Naive thymus-derived CD4-positive, alpha-beta T cell (primary cell): ENCODE measurements around the gene TERF2IP. TPM values are rescaled to one million over a fixed set of nuclear protein-coding genes. Genes with fewer than 3 reads are reported as not detected.

ENCODE experiments used
- ATAC-seq: fragments of 150-1000 bp; cut with Tn5 transposase; 2 replicates; pipeline ENCODE4 v1.10.0; 2021; ENCODE audit warnings: mild to moderate bottlenecking, moderate library complexity
- CTCF ChIA-PET: fragments of 350-600 bp; sonication (Branson Sonifier 250); formaldehyde crosslinking; loops from one replicate; lab custom pipeline; 2021; ENCODE audit warnings: antibody characterized with exemption; lab: Charles Lee
- POLR2A ChIA-PET: fragments of 350-600 bp; sonication (Branson Sonifier 250); formaldehyde crosslinking; loops from one replicate; lab custom pipeline; 2021; ENCODE audit warnings: antibody characterized with exemption, inconsistent platforms; lab: Charles Lee
- DNase-seq, 9 donors: peaks; one replicate each; pipeline versions ENCODE4 v3.0.0 to v3.0.0-alpha.2; 2020 to 2022; ENCODE audit warnings: mixed read lengths in 1 of 9
- H3K27ac ChIP-seq: one replicate; pipeline ENCODE4 v1.7.0; 2013; ENCODE audit warnings: mild to moderate bottlenecking, low read depth, low read length, moderate library complexity
- H3K27me3 ChIP-seq, 2 donors: one replicate each; pipeline ENCODE4 v1.7.0; 2013; ENCODE audit warnings: low read length in 2 of 2, mild to moderate bottlenecking in 2 of 2, moderate library complexity in 2 of 2; ENCODE audit not compliant: control insufficient read depth in 2 of 2, insufficient read depth in 2 of 2
- H3K36me3 ChIP-seq, 3 experiments: 1 replicate in 2 of 3; 2 replicates in 1 of 3; pipeline ENCODE4 v1.7.0; 2013; ENCODE audit warnings: low read length in 3 of 3, mild to moderate bottlenecking in 3 of 3, moderate library complexity in 1 of 3; ENCODE audit not compliant: insufficient read depth in 3 of 3, control insufficient read depth in 2 of 3
- H3K4me1 ChIP-seq, 2 donors: one replicate each; pipeline ENCODE4 v1.7.0; 2013; ENCODE audit warnings: low read length in 2 of 2, mild to moderate bottlenecking in 2 of 2, moderate library complexity in 1 of 2; ENCODE audit not compliant: control insufficient read depth in 2 of 2, insufficient read depth in 2 of 2
- H3K4me3 ChIP-seq: 2 replicates; pipeline ENCODE4 v1.7.0; 2013; ENCODE audit warnings: mild to moderate bottlenecking, low read length
- H3K9me3 ChIP-seq, 3 experiments: 1 replicate in 2 of 3; 2 replicates in 1 of 3; pipeline ENCODE4 v1.7.0; 2013; ENCODE audit warnings: low read length in 3 of 3; ENCODE audit not compliant: control insufficient read depth in 2 of 3
- H3K27ac Mint-ChIP-seq, 9 donors: one replicate each; pipeline ENCODE4 v1.8.0; 2020 to 2022; ENCODE audit warnings: mixed read lengths in 9 of 9, mild to moderate bottlenecking in 8 of 9, moderate library complexity in 5 of 9, inconsistent platforms in 2 of 9
- H3K27me3 Mint-ChIP-seq, 5 donors: one replicate each; pipeline ENCODE4 v1.8.0; 2021 to 2022; ENCODE audit warnings: mixed read lengths in 5 of 5, mild to moderate bottlenecking in 1 of 5
- H3K36me3 Mint-ChIP-seq, 5 donors: one replicate each; pipeline ENCODE4 v1.8.0; 2020 to 2022; ENCODE audit warnings: mixed read lengths in 5 of 5, mild to moderate bottlenecking in 3 of 5, inconsistent platforms in 1 of 5
- H3K4me1 Mint-ChIP-seq, 7 donors: one replicate each; pipeline ENCODE4 v1.8.0; 2020 to 2022; ENCODE audit warnings: mixed read lengths in 7 of 7, mild to moderate bottlenecking in 3 of 7, inconsistent platforms in 1 of 7
- H3K4me3 Mint-ChIP-seq, 10 donors: one replicate each; pipeline ENCODE4 v1.8.0; 2020 to 2022; ENCODE audit warnings: mild to moderate bottlenecking in 10 of 10, mixed read lengths in 10 of 10, moderate library complexity in 6 of 10, inconsistent platforms in 2 of 10
- H3K9me3 Mint-ChIP-seq, 11 donors: one replicate each; pipeline ENCODE4 v1.8.0; 2020 to 2022; ENCODE audit warnings: mixed read lengths in 11 of 11, mild to moderate bottlenecking in 4 of 11, inconsistent platforms in 1 of 11, moderate library complexity in 1 of 11
- intact Hi-C, 2 donors: fragments of 100-400 bp; cut with micrococcal nuclease; formaldehyde crosslinking; loops; one replicate each; pipeline ENCODE4 v1.15.1; 2023
- polyA plus RNA-seq, 2 donors: library from polyadenylated mRNA; unstranded; fragments of 300-500 nt; fragmentation: Illumina TruSeq; gene quantifications; one replicate each; pipeline ENCODE4 v1.2.3, GENCODE V29; 2021
- total RNA-seq, 6 experiments: library from RNA in 5 of 6; stranded (reverse) in 5 of 6; gene quantifications; 1 replicate in 5 of 6; 2 replicates in 1 of 6; pipeline ENCODE4 v1.2.3 and lab custom pipeline; 2021 to 2026

TERF2IP gene
- total and polyA plus RNA-seq, 7 experiments from 2014 or later: 70.8 to 168 (median 90.2) TPM

DNA sequence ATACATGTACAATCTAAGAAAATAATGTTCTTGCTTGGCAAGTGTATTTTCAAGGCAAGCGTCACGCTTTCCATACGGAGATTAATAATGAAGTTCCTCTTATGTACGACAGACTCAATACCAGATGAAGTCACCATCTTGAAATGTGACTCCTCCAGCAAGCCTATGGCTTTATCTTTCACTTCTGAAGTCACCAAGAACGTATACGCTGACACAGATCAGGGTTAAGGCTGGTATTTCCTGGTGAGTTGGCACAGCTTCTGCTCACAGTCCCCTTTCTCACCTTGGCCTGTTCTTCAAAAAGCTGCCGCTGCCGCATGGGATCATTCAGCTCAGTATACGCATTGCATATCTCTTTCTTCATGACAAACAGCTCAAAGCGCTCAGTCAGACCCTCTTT lies 18.4 kb upstream of the TERF2IP start:
- Mint-ChIP-seq H3K9me3 (no peaks in the 10 kb centered on the region), H3K36me3 (peaks cover 17 to 68% (median 52%) of the 10 kb centered on the region in 5 donors), H3K27ac (peak overlapping the region; percentile 6 to 87 (median 76)), H3K4me3 (peak overlapping the region in 4 of 10 donors; percentile 11 to 55 (median 36)), H3K4me1 (peaks cover 23 to 49% (median 41%) of the 10 kb centered on the region in 7 donors), H3K27me3 (no peaks in the 10 kb centered on the region)
- Histone ChIP-seq H3K36me3 (peaks cover 23 to 63% (median 42%) of the 10 kb centered on the region in 3 experiments), H3K27me3 (no peaks in the 10 kb centered on the region), H3K9me3 (no peaks in the 10 kb centered on the region), H3K4me3 (no peak overlapping the region), H3K4me1 (peaks cover 20 to 21% of the 10 kb centered on the region in 2 donors), H3K27ac (no peak overlapping the region)
- CTCF ChIA-PET: no interaction called here
- POLR2A ChIA-PET: interaction anchor here (8.2 kb wide), 1 partner anchor 19 kb away, joined by 63 read pairs; the partner anchor contains the start of genes KARS1 and TERF2IP
- DNase-seq: no peak
- intact Hi-C loops: loop anchor here in 1 of 2 donors (10.0 kb wide), 3 partner anchors 484 to 964 kb away; partner anchors contain the start of genes RFWD3, WDR59 and ZFP1
- ATAC-seq: no peak

DNA sequence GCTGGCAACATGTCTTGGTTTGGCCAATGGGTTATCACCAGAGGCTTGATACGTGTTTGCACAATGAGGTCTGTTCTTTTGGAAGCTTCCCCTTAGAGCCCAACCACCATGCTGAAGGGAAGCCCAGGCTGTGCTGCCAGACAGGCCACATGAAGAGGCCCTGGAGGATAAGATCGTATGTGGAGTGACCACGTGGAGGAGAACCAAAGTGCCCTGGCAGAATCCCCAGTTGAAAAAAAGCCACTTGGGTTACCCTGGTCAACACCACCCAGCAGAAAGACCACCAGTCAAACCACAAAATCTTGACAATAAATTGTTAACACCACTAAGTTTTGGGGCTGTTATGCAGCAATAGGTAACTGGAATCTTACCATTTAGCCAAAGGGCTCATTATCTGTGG lies 17.5 kb upstream of the TERF2IP start:
- no peak overlapping the region for H3K4me3 ChIP-seq
- H3K4me1 ChIP-seq: peaks cover 20 to 21% of the 10 kb centered on the region in 2 donors
- no peak for ATAC-seq
- peaks cover 25 to 72% (median 48%) of the 10 kb centered on the region in 3 experiments for H3K36me3 ChIP-seq
- intact Hi-C loops: no loop called here
- no peaks in the 10 kb centered on the region for H3K9me3 ChIP-seq
- peak overlapping the region in 2 of 9 donors; percentile 14 to 57 for H3K27ac Mint-ChIP-seq
- peaks cover 23 to 40% (median 34%) of the 10 kb centered on the region in 7 donors for H3K4me1 Mint-ChIP-seq
- no peaks in the 10 kb centered on the region for H3K27me3 Mint-ChIP-seq
- H3K27me3 ChIP-seq: no peaks in the 10 kb centered on the region
- peaks cover 19 to 71% (median 55%) of the 10 kb centered on the region in 5 donors for H3K36me3 Mint-ChIP-seq
- POLR2A ChIA-PET: interaction anchor here (2.0 to 8.2 kb wide), 2 partner anchors 12 to 18 kb away, joined by 5 to 63 read pairs; partner anchors contain the start of genes KARS1 and TERF2IP
- H3K4me3 Mint-ChIP-seq: no peak overlapping the region
- DNase-seq: no peak
- H3K27ac ChIP-seq: no peak overlapping the region
- no peaks in the 10 kb centered on the region for H3K9me3 Mint-ChIP-seq
- CTCF ChIA-PET: interaction anchor here (0.7 kb wide), 1 partner anchor 164 kb away, joined by 3 read pairs; no protein-coding TSS in a partner anchor

DNA sequence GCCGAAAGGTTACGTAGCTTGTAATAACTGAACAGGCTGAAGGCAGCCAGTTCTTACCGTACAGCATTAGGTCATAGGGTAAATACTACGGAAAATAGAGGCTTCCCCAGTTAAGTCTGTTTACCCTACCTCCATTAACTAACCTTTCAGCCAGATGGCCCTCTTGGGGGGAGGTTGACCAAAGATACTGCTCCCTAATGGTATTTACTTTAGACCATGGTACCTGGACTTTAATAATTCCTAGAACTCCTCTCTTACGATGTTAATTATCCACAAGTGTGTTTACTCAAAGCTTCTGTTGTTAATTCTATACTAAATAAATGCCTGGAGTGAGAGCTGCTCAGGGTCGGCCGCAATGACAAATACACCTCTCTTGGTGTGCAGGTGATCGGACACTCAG lies 14.7 kb upstream of the TERF2IP start:
- H3K9me3 Mint-ChIP-seq: no peaks in the 10 kb centered on the region
- intact Hi-C loops: no loop called here
- Histone ChIP-seq H3K27me3 (no peaks in the 10 kb centered on the region), H3K9me3 (no peaks in the 10 kb centered on the region), H3K27ac (no peak overlapping the region), H3K4me3 (no peak overlapping the region), H3K4me1 (peaks cover 11% of the 10 kb centered on the region in 2 donors), H3K36me3 (peaks cover 44 to 94% (median 66%) of the 10 kb centered on the region in 3 experiments)
- H3K4me3 Mint-ChIP-seq: no peak overlapping the region
- H3K27ac Mint-ChIP-seq: no peak overlapping the region
- CTCF ChIA-PET: no interaction called here
- peaks cover 15 to 24% (median 18%) of the 10 kb centered on the region in 7 donors for H3K4me1 Mint-ChIP-seq
- POLR2A ChIA-PET: interaction anchor here (1.1 to 8.2 kb wide), 3 partner anchors 12 to 19 kb away, joined by 3 to 63 read pairs (median 3); partner anchors contain the start of genes KARS1 and TERF2IP
- peaks cover 19 to 73% (median 47%) of the 10 kb centered on the region in 5 donors for H3K36me3 Mint-ChIP-seq
- no peaks in the 10 kb centered on the region for H3K27me3 Mint-ChIP-seq
- ATAC-seq: no peak
- no peak for DNase-seq

DNA sequence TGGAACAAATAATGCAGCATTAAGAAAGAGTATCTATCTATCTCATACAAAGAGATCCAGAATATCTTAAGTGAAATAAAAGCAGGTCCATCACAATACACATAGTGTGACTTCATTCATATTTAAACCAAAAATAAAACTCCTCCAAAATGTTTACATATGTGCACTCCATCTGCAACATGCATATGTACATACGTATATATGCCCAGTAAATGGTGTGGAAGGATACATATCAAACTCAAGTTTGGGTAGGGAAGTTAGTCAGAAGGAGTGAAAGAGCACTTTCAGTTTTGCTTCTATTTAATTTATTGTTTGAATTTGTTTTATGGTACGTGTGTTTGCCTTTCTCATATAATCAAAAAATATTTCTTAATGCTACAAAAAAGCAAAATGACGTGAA lies 12.5 kb upstream of the TERF2IP start:
- H3K4me3 Mint-ChIP-seq: no peak overlapping the region
- Histone ChIP-seq H3K36me3 (peaks cover 41 to 91% (median 64%) of the 10 kb centered on the region in 3 experiments), H3K27ac (no peak overlapping the region), H3K4me1 (no peaks in the 10 kb centered on the region), H3K27me3 (no peaks in the 10 kb centered on the region), H3K9me3 (no peaks in the 10 kb centered on the region), H3K4me3 (no peak overlapping the region)
- H3K4me1 Mint-ChIP-seq: peaks cover 8 to 16% (median 13%) of the 10 kb centered on the region in 7 donors
- no peak for DNase-seq
- no peaks in the 10 kb centered on the region for H3K9me3 Mint-ChIP-seq
- intact Hi-C loops: no loop called here
- CTCF ChIA-PET: no interaction called here
- no peaks in the 10 kb centered on the region for H3K27me3 Mint-ChIP-seq
- peaks cover 15 to 65% (median 42%) of the 10 kb centered on the region in 5 donors for H3K36me3 Mint-ChIP-seq
- no peak for ATAC-seq
- peak overlapping the region in 2 of 9 donors; percentile 19 to 21 for H3K27ac Mint-ChIP-seq
- POLR2A ChIA-PET: interaction anchor here (0.9 to 2.1 kb wide), 2 partner anchors 10 to 13 kb away, joined by 3 to 16 read pairs; partner anchors contain the start of genes KARS1 and TERF2IP

DNA sequence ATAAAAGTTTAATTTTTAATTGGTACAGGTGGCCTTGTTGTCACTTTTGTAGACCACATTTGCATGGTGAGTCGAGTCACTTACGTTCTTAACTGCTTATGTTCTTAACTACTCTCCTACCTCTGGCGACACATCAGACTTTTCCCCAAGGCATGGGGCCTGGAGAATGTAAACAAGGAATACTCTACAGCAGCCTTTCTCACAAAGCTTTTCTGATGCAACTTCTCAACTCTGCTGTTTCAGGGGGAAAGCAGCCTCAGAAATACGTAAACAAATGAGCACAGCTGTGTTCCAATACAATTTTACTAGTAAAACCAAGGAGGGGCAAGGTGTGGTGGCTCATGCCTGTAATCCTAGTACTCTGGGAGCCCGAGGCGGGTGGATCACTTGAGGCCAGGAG lies 7.0 kb upstream of the TERF2IP start:
- H3K4me1 ChIP-seq: peaks cover 14 to 24% of the 10 kb centered on the region in 2 donors
- no peak overlapping the region for H3K27ac ChIP-seq
- ChIA-PET POLR2A (no interaction called here), CTCF (no interaction called here)
- ATAC-seq: no peak
- no peak for DNase-seq
- H3K27me3 ChIP-seq: no peaks in the 10 kb centered on the region
- no peaks in the 10 kb centered on the region for H3K9me3 ChIP-seq
- intact Hi-C loops: loop anchor here (10.0 kb wide), 1 partner anchor 1276 kb away; no protein-coding TSS in a partner anchor
- H3K4me3 Mint-ChIP-seq: no peak overlapping the region
- no peak overlapping the region for H3K4me3 ChIP-seq
- no peaks in the 10 kb centered on the region for H3K27me3 Mint-ChIP-seq
- H3K36me3 Mint-ChIP-seq: peaks cover 8 to 50% (median 37%) of the 10 kb centered on the region in 5 donors
- H3K36me3 ChIP-seq: peaks cover 32 to 81% (median 46%) of the 10 kb centered on the region in 3 experiments
- peak overlapping the region in 2 of 9 donors; percentile 38 to 59 for H3K27ac Mint-ChIP-seq
- peaks cover 20 to 56% (median 51%) of the 10 kb centered on the region in 7 donors for H3K4me1 Mint-ChIP-seq
- peaks cover 0 to 2% (median 0%) of the 10 kb centered on the region in 11 donors for H3K9me3 Mint-ChIP-seq

DNA sequence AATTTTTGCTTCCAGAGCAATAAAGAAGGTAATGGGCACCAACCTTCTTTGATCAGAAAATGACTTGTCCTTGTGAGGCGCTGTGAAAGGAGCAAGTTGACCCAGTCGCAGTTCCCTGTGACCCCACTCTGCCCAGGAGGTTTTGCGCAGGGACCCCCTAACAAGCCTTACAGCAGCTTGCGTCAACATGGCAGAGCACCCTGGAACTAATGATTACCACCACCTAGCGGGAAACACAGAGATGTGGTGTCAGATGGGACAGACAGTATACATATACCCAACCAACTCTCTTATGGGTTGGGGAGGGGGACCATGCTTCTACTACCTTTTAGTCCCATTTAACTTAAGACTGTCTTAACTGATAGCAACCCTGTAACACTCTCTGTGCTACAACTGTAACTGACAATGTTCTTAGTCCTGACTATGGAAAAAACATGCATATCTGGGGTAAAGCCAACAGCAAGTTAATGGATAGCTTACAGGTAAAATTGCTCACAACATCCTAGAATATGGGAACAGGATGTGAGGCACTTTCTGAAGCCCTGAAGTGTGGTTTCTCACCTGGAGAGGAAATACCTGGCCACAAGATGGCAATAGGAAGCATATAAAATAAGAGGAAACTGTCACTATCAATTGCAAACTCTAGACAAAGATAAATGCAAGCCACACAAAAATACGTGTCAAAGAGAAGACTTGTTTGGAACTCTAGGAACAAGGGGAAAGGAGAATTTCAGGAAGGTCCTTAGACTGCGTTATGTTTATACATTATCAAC lies 3.1 kb upstream of the TERF2IP start:
- ATAC-seq (no peak), DNase-seq (peak in 3 of 9 donors; percentile 31 to 46 (median 39))
- no peaks in the 10 kb centered on the region for H3K27me3 Mint-ChIP-seq
- peaks cover 9 to 37% (median 26%) of the 10 kb centered on the region in 5 donors for H3K36me3 Mint-ChIP-seq
- peak overlapping the region; percentile 46 to 79 (median 72) for H3K4me3 Mint-ChIP-seq
- ChIA-PET POLR2A (interaction anchor here (0.9 to 8.2 kb wide), 3 partner anchors 12 to 23 kb away, joined by 3 to 118 read pairs (median 4); partner anchors contain the start of gene ADAT1), CTCF (interaction anchor here (0.7 kb wide), 1 partner anchor 120 kb away, joined by 3 read pairs; no protein-coding TSS in a partner anchor)
- H3K9me3 ChIP-seq: no peaks in the 10 kb centered on the region
- peaks cover 13 to 65% (median 56%) of the 10 kb centered on the region in 7 donors for H3K4me1 Mint-ChIP-seq
- H3K36me3 ChIP-seq: peaks cover 13 to 65% (median 30%) of the 10 kb centered on the region in 3 experiments
- no peaks in the 10 kb centered on the region for H3K27me3 ChIP-seq
- H3K27ac ChIP-seq: no peak overlapping the region
- H3K4me1 ChIP-seq: peaks cover 25 to 35% of the 10 kb centered on the region in 2 donors
- intact Hi-C loops: loop anchor here (1.0 to 10.0 kb wide), 5 partner anchors 120 to 1347 kb away; partner anchors contain the start of genes PSMD7 (in 1 of the 2) and ZFP1 (in 1 of the 2)
- no peak overlapping the region for H3K4me3 ChIP-seq
- H3K27ac Mint-ChIP-seq: peak overlapping the region; percentile 45 to 86 (median 77)
- peaks cover 0 to 10% (median 0%) of the 10 kb centered on the region in 11 donors for H3K9me3 Mint-ChIP-seq
